NCI-H345 (cell line): ENCODE results near the gene KCTD14.
A peak's percentile ranks its signal among the peaks of the same experiment; 100 is the strongest.
"Not testable (repeated sequence)": the region's sequence is repeated elsewhere in the genome, so short reads cannot be mapped to it uniquely, and the experiment has no call there.

ENCODE experiments used
- DNase-seq: peaks from one replicate; lab custom pipeline; 2025; lab: John Stamatoyannopoulos, UW

KCTD14 gene

DNA sequence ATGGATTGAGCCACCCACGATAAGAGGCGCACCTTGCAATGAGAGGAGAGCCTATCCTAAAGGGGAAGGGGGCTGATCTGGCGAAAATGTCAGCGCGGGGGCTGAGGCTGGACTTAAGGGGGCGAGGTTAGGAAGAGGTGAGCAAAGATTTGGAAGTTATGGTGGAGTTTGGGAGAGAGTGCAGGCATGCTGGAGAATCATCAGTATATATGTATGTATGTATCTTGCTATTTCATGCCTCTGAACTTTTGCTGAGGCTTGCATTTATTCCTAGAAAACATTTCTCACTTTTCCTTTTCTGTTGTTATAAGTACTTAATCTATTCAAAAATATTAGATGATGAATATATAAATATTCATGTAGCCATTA is 23.4 kb upstream of the KCTD14 start:
- no peak for DNase-seq

DNA sequence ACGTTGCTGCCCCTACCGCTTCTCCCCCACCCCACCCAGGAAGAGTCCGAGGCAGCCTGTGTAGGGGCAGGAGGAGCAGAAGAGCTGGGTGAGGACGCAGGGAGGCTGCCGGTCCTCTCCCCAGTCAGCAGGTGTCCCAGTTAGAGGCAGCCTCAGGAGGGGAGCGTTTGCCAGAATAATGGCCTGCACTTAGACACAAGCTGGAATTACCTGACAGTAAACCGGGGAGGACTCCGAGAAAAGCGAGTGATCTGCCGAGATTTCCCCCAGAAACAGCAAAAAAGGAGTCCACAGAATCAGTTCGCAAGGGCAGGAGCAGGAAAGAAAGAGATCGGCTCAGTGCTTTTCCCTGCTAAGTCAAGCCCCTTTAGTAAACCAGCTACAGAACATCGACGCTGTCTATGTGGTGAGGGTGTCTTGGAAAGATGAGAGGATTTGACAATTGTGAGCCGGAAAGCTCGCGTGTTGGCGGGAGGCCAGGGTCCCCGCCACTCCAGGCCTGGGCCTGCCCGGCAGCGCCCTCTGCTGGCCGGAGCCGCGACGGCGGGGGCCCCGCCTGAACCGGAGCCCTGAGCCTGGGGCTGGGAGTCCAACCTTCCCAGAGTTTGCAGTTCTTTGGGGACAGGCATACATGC is 22.9 kb upstream of the KCTD14 start:
- peak; percentile 84 for DNase-seq

- DNase-seq = no peak
Observed at GRCh38 chr11:78044706-78045105, 21.6 kb upstream of the KCTD14 start.

GRCh38 chr11:78041843-78042440 is 18.9 kb upstream of the KCTD14 start:
- DNase-seq = no peak

DNA sequence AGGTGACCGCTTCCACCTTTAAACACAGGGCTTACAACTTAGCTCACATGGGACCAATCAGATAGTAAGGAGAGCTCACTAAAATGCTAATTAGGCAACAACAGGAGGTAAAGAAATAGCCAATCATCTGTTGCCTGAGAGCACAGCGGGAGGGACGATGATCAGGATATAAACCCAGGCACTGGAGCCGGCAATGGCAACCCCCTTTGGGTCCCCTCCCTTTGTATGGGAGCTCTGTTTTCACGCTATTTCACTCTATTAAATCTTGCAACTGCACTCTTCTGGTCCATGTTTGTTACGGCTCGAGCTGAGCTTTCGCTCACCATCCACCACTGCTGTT is 18.3 kb upstream of the KCTD14 start:
- DNase-seq = not testable (repeated sequence)

DNA sequence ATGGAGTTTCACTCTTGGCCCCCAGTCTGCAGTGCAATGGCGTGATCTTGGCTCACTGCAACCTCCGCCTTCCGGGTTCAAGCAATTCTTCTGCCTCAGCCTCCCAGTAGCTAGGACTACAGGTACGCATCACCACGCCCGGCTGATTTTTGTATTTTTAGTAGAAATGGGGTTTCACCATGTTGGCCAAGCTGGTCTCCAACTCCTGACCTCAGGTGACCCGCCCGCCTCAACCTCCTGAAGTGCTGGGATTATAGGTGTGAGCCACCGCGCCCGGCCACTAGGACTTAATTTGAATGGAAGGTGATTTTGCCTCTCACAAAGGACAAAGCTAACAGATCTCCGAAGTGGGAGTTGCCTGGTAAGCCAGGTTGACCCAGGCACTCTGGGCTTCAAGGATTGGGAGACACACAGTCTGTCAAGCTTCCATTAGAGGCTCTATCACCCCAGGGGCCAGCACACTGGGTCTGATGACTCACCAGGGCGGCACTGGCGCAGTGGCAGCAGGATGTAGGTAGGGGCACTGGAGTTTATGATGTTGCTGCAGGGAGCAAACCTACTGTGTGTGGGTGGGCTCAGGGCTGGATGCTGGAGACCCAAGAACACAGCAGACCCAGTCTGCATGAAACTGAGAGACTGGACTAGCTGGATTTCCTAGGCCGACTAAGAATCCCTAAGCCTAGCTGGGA is 17.8 kb upstream of the KCTD14 start:
- peak; percentile 16 for DNase-seq

DNA sequence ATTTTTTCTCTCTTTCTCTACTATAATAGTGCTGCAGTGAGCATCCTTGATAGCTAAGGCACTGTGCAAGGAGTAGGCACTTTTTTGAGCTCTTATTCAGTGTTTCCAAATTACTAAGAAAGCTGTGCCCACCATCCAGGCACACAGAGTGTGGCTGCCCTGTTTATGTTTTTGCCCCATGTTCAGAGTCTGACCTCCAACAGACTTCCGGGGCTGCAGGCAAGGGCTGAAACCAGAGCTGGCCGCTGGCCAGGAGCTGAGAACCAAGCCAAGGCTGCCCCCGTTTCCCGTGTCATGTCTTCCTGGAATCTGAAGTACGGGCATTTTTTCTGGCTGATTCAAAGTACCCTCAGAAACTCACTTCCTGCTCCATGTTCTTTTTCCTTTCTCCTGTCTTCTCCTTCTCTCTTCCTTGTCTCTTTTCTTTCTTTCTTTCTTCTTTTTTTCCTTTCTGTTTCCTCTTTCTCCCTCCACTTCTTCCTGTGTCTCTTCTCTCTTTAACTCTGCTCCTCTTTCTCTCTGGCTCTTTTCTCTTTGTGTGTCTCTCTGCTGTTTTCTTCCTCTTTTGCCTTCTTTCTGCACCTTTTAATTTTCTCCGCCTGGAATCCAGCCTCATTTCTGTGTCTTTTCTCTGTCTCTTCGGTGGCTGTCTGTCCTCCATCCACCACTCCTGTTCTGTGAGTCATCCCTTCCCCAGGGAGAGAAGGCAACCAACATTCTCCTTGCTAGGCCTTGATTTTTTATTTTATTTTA is 17.0 kb upstream of the KCTD14 start:
- DNase-seq = peak; percentile 69

DNA sequence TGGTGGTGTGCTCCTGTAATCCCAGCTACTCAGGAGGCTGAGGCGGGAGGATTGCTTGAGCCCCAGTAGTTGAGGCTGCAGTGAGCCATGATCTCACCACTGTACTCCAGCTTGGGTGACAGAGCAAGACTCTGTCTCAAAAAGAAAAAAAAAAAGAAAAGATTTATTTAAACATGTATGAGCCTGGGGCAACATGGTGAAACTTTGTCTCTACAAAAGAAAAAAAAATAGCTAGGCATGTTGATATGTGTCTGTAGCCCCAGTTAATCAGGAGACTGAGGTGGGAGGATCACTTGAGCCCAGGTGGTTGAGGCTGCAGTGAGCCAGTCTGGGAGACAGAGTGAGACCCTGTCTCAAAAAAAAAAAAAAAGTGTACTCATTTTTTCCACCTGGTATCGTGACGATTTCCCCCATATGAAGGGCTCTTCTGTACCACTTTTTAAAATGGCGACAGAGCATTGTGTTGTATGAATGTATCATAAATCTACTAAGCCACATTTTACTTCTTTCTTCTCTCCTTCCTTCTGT is 16.4 kb upstream of the KCTD14 start:
- no peak for DNase-seq

- no peak for DNase-seq
Observed at GRCh38 chr11:78038697-78039313, 15.7 kb upstream of the KCTD14 start.

- DNase-seq = no peak
Observed at GRCh38 chr11:78037825-78038620, 14.9 kb upstream of the KCTD14 start.

GRCh38 chr11:78037056-78037455 is 14.0 kb upstream of the KCTD14 start:
- no peak for DNase-seq

- DNase-seq = no peak
Observed at GRCh38 chr11:78036313-78036712, 13.2 kb upstream of the KCTD14 start.

GRCh38 chr11:78034623-78035022 is 11.5 kb upstream of the KCTD14 start:
- DNase-seq = no peak

DNA sequence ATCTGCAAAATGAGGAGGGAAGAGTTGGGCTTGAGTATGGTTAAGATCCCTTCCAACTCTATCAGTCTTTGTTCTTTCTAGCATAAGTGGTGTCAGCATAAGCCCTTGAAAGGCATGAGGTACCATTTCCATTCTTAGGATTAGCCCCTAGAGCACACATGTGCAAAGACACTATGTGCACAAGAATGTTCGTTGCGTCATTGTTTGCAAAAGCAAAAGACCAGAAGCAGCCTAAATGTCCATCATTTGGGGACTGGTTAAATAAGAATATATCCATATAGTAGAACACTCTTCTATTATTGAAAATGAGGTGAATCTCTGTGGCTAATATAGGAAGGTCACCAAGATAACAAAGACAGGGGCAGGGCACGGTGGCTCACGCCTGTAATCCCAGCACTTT is 10.0 kb upstream of the KCTD14 start:
- no peak for DNase-seq

DNA sequence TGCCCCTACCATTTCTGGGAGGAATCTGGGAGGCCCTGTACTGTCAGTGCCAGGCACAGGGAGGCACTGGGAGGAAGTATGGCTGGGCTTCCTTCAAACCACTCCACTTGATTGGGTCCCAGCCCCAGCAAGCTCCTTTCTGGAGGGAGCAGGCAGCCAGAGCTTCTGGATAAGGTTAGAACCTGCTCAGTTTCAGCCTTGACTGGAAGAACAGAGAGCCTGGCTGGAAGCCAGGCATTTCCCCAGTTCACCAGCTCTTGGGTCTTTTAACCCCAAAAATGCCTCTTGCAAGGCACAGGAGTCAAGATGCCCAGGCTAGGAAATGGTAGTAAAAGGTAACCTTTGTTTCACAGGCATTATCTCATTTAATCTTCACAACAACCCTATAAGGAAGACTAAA is 9.0 kb upstream of the KCTD14 start:
- no peak for DNase-seq

DNA sequence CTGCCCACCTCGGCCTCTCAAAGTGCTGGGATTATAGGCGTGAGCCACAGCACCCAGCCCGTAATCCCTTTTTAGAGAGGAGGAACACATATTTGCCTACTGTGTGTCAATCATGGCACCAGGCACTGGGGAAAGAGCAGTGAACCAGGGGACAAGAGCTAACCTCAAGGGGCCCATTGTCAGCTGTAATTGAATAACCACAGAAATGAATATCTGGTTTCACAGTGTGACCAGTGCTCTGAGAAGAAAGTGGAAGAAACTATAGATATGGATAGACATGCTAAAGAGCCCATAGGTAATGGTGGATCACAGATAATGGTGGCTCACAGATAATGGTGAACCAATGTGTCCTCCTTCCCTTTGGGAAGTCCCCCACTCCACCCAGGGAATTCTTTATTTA is 8.6 kb upstream of the KCTD14 start:
- DNase-seq = no peak

GRCh38 chr11:78030429-78031325 is 7.6 kb upstream of the KCTD14 start:
- DNase-seq = peak; percentile 99

- DNase-seq = not testable (repeated sequence)
Observed at GRCh38 chr11:78028423-78028822, 5.3 kb upstream of the KCTD14 start.

GRCh38 chr11:78027759-78028158 is 4.7 kb upstream of the KCTD14 start:
- no peak for DNase-seq

- DNase-seq = no peak
Observed at GRCh38 chr11:78025378-78025777, 2.3 kb upstream of the KCTD14 start.
